Superior temporal gyrus (tissue), 1 donor: Measurements from ENCODE around the gene GOSR2.

Experiments used
- DNase-seq: peaks from one replicate; pipeline ENCODE4 v3.0.0-alpha.2; 2016; ENCODE audit errors: extremely low spot score

Gene GOSR2

GRCh38 chr17:46922804-46923635, at the start of gene GOSR2:
GOSR2 (plus strand) TSS chr17:46923160; CDS start chr17:46923193, 33 bp downstream.
- DNase-seq: peak; percentile 95

GRCh38 chr17:46873941-46874645, 48.9 kb upstream of the GOSR2 start:
- no peak for DNase-seq

- DNase-seq: no peak
Measured at GRCh38 chr17:46874906-46875305, 48.1 kb upstream of the GOSR2 start.

GRCh38 chr17:46875849-46876352, 47.1 kb upstream of the GOSR2 start:
- no peak for DNase-seq

- DNase-seq: no peak
Measured at GRCh38 chr17:46876353-46876887, 46.5 kb upstream of the GOSR2 start.

GRCh38 chr17:46876926-46877325, 46.0 kb upstream of the GOSR2 start:
- DNase-seq: no peak

- no peak for DNase-seq
Measured at GRCh38 chr17:46877466-46877865, 45.5 kb upstream of the GOSR2 start.

GRCh38 chr17:46878055-46878454, 44.9 kb upstream of the GOSR2 start:
- no peak for DNase-seq

GRCh38 chr17:46879101-46879500, 43.9 kb upstream of the GOSR2 start:
- DNase-seq: no peak

- no peak for DNase-seq
Measured at GRCh38 chr17:46881015-46881414, 41.9 kb upstream of the GOSR2 start.

- no peak for DNase-seq
Measured at GRCh38 chr17:46882666-46883065, 40.3 kb upstream of the GOSR2 start.

GRCh38 chr17:46883871-46884520, 39.0 kb upstream of the GOSR2 start:
- DNase-seq: no peak

- DNase-seq: no peak
Measured at GRCh38 chr17:46884552-46884951, 38.4 kb upstream of the GOSR2 start.

- DNase-seq: no peak
Measured at GRCh38 chr17:46885415-46886309, 37.3 kb upstream of the GOSR2 start.

- no peak for DNase-seq
Measured at GRCh38 chr17:46886310-46886663, 36.7 kb upstream of the GOSR2 start.

- no peak for DNase-seq
Measured at GRCh38 chr17:46887717-46888116, 35.2 kb upstream of the GOSR2 start.

- DNase-seq: no peak
Measured at GRCh38 chr17:46888727-46889126, 34.2 kb upstream of the GOSR2 start.

GRCh38 chr17:46889519-46889918, 33.4 kb upstream of the GOSR2 start:
- DNase-seq: no peak

- DNase-seq: no peak
Measured at GRCh38 chr17:46889992-46890564, 32.9 kb upstream of the GOSR2 start.

- no peak for DNase-seq
Measured at GRCh38 chr17:46890638-46891037, 32.3 kb upstream of the GOSR2 start.

- DNase-seq: no peak
Measured at GRCh38 chr17:46892192-46892703, 30.7 kb upstream of the GOSR2 start.
